GM18526 (cell line): ENCODE results near the gene C8G.

Experiments used
- POLR2A ChIP-seq: IDR thresholded peaks from 3 replicates; pipeline ENCODE4 v1.6.1; 2011; ENCODE audit not compliant: insufficient read length; ENCODE audit errors: extremely low read depth

The C8G gene

DNA sequence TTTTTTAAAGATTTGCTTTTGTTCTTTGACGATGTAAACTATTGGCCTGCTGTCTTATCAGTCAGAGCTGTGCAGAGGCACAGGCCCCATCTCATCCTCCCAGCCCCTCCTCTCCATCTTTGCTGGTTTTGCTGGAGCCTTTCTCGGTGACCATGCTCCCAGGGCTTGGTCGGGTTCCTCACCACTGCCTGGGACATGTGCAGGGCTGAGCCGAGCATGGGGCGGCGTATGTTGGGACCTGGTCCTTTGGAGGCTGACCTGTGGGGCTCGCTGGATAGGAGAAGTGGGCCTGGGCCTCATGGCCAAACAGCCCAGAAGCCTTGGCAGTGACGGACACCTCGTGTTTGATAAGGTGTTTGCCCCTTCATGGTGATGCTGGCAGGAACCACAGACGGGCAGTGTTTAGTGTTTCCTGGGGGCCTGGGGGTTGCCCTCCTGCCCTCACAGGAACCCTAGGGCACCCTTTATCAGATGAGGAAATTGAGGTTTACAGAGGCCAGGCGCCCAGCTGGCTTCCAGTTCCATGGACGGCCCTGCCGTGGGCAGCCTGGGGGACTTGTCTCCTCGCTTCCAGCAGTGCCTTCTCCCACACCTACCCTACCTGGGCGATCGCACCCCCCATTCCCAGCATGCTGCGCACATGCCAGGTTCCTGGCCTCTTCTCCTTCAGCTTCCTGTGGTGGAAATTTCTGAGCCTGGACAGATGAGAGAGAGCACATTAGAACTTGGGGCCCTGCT is 31.2 kb upstream of the C8G start:
- TF ChIP-seq POLR2A = no peak

- no peak for TF ChIP-seq POLR2A
Observed at GRCh38 chr9:136915632-136916329, 29.3 kb upstream of the C8G start.

DNA sequence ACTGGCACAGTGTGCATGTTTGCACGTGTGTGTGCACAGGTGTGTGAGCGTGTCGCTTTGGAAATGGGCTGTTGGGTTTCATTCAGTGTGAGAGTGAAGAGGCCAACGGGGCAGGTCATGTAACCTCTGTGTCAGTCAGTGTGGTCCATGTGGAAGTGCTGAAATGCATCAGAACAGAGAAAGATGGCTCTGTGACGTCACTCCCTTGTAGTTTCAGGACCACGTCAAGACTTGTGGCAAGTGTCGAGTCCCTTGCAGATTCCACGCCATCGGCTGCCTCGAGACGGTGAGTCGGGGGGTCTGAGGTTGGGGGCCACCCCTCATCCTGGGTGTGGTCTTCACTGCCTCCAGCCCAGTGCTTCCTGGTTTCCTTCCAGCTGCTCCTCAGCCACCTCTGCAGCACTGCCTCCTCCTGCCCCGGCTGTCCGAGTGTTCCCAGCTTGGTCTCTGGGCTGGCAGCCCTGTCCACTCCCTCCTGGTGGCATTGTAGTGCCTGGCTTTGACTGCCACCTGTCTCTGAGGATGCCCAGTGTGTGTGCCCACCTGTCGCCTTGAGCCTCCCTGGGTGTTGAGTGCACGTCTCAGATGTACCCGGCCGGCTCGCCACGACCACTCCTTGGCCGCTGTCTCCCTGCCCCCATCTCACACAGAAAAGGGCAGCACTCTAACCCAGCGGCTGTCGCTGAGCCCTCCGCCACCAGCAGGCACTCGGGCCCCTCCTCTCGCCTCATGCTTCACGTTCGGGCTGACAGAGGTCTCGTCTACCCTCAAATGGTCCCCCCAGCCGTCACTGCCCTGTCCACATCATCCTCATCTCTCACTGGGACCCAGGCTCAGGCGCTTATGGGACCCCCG is 28.5 kb upstream of the C8G start:
- TF ChIP-seq POLR2A = no peak

- no peak for TF ChIP-seq POLR2A
Observed at GRCh38 chr9:136917902-136918301, 27.1 kb upstream of the C8G start.

DNA sequence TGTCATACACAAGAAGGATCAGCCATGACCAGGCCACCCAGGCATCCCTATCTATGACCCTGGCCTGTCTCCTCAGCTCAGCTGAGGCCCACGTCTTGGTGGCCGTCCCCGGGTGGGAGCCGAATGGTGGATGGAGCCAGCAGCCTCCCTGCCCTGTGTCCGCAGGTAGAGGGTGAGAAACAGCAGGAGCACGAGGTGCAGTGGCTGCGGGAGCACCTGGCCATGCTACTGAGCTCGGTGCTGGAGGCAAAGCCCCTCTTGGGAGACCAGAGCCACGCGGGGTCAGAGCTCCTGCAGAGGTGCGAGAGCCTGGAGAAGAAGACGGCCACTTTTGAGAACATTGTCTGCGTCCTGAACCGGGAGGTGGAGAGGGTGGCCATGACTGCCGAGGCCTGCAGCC is 25.0 kb upstream of the C8G start:
- TF ChIP-seq POLR2A = no peak

DNA sequence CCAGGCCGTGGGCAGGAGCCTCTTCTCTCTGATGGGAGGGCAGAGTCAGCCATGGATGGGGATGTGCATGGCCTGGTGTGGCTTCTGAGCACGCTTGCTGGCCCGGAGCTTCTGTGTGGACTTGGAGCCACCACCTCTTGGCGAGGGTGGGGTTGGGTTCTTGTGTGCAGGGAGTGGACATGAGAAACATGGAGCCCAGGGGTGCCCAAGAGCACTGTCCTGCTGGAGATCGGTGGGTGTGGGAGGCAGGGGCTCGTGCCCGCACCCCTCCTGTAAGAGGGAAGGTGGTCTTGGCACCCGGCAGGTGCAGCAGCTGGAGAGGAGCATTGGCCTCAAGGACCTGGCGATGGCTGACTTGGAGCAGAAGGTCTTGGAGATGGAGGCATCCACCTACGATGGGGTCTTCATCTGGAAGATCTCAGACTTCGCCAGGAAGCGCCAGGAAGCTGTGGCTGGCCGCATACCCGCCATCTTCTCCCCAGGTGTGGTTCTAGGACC is 24.3 kb upstream of the C8G start:
- TF ChIP-seq POLR2A = no peak

GRCh38 chr9:136921307-136921706 is 23.7 kb upstream of the C8G start:
- no peak for TF ChIP-seq POLR2A

- TF ChIP-seq POLR2A = no peak
Observed at GRCh38 chr9:136921718-136922117, 23.3 kb upstream of the C8G start.

- TF ChIP-seq POLR2A = no peak
Observed at GRCh38 chr9:136922540-136922939, 22.5 kb upstream of the C8G start.

DNA sequence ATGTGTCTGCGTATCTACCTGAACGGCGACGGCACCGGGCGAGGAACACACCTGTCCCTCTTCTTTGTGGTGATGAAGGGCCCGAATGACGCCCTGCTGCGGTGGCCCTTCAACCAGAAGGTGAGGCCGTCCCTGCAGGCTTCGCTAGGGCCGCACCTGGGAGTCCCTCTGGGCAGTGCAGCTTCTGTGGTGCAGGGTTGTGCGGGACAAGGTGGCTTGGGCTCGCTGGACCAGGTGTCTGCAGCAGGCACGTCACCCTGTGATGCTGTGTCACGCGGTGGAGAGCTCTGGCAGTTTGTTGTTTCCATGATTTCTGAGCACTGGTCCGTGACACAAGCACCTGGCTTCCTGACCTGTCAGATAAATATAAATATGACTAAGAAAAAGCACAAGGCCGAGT is 21.2 kb upstream of the C8G start:
- no peak for TF ChIP-seq POLR2A

GRCh38 chr9:136925414-136926153 is 19.5 kb upstream of the C8G start:
- no peak for TF ChIP-seq POLR2A

DNA sequence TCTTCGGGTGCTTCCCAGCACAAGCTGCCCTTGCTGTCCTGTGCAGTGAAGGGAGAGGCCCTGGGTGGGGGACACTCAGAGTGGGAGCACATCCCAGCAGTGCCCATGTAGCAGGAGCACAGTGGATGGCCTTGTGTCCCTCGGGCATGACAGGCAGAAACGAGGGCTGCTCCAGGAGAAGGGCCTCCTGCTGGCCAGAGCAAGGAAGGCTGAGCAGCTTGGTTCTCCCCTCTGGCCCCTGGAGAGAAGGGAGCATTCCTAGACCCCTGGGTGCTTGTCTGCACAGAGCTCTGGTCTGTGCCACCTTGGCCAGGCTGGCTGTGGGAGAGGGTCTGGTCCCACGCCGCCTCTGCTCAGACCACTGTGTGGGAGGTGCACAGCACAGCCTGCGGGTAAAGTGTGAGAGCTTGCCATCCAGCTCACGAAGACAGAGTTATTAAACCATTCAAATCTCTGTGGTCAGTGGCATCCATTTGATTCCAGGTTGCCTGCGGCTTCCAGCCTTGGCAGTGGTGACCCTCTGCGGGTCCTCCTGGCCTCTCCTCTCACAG is 18.8 kb upstream of the C8G start:
- TF ChIP-seq POLR2A = no peak

DNA sequence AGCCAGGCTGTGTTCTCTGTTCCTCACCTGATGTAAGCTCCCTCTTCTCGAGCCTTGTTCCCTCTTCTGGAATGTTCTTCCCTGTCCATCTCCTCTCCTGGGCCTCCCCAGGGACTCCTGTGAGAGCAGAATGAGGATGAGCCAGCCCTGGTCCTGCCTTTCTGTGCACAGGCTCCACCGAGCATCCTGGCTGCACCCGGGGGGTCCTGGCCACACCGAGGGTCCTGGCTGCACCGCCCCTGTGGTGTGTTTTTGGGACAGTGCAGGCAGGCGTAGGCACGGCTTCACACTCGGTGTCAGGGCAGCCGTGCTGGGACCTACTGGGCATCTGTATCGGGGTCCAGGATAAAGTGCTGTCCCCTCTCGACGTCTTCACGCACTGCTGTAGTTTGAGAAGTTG is 18.3 kb upstream of the C8G start:
- no peak for TF ChIP-seq POLR2A

DNA sequence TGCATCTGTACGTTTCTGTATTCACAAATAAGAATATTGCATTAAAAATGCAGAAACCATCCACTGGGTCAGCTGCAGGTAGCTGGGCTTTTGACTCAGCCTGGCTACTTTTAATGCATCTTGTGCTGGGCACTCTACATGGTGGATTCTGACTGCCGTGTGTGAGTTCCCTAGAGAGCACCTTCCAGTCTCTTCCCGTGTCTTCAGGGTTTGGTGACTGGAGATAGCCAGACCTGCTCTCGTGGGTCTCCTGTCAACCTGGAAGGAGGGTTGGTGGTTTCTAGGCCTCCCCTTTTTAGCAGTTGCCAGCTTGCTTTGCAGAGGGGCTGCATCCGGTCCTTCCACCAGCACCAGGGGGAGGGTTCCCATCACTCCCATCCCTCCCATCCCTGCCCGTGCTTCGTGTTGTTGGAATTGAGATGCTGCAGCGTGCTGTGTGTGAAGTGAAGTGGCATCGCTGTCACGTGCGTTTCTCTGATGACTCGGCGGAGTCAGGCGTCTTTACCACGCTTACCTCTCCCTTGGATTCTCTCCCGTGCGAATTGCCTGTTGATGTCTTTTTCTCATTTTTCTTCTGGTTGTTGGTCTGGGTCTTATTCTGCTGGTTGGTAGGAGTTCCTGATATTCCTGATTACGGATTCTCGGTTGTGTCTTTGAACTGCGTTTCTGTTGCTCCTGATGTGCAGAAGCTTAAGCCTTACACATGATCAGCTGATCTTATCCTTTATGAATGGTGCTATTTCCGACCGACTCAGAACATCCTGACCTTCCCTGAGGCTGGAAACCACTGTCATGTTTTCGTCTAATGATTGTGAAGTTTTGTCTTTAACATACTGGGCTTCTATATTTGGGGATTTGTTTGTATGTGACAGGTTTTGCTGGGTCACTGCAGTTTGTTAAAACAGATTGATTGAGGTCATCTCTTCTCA is 17.4 kb upstream of the C8G start:
- TF ChIP-seq POLR2A = no peak
